HCT116 (cell line): ENCODE measurements around the gene ACOT11. TPM values are rescaled to one million over a fixed set of nuclear protein-coding genes. Genes with fewer than 3 reads are reported as not detected.

ENCODE experiments used
- ATAC-seq: fragments of 200-7000 bp; cut with Tn5 transposase; 2 replicates; pipeline ENCODE4 v1.9.1; 2020; ENCODE audit warnings: mild to moderate bottlenecking, moderate library complexity
- BruUV-seq: library from RNA; stranded (reverse); fragments of 400-500 nt; replicated peaks from 2 replicates; lab custom pipeline; 2021; lab: Mats Ljungman, UMichigan
- CTCF ChIA-PET: fragments of 300-600 bp; sonication (Branson Sonifier 250); formaldehyde crosslinking; loops from one replicate; lab custom pipeline; 2021; ENCODE audit warnings: antibody characterized with exemption; lab: Charles Lee
- POLR2A ChIA-PET: fragments of 300-600, 350-600 bp; sonication (Branson Sonifier 250); formaldehyde crosslinking; loops from one replicate; lab custom pipeline; 2021; ENCODE audit warnings: antibody characterized with exemption; lab: Charles Lee
- RAD21 ChIA-PET, 2 experiments: fragments of 300-600 bp; sonication (Branson Sonifier 250); formaldehyde crosslinking; loops; one replicate each; lab custom pipeline; 2023; ENCODE audit warnings: low total read pairs in 2 of 2; ENCODE audit not compliant: uncharacterized antibody in 2 of 2, unreplicated experiment in 2 of 2, low non-redundant PET in 1 of 2; lab: Charles Lee
- DNase-seq: peaks from one replicate; pipeline ENCODE4 v3.0.0-alpha.2; 2010; ENCODE audit warnings: low read depth, low spot score
- H2AFZ ChIP-seq: fragments of 200-600 bp; shearing (Covaris generic), sonication (generic); 2 replicates; pipeline ENCODE4 v1.6.1; 2017; ENCODE audit warnings: low read depth, mixed run types, mixed read lengths, antibody characterized with exemption, low read length; ENCODE audit not compliant: poor library complexity, severe bottlenecking
- H3K27ac ChIP-seq: 2 replicates; pipeline ENCODE4 v1.5.1; 2012; ENCODE audit warnings: low read depth, low read length
- H3K27me3 ChIP-seq: fragments of 200-600 bp; sonication (generic); 2 replicates; pipeline ENCODE4 v1.6.1; 2016; ENCODE audit warnings: mixed run types, low read length, mixed read lengths; ENCODE audit not compliant: insufficient read depth
- H3K36me3 ChIP-seq, 2 experiments: fragments of 200-500 bp in 1 of 2; fragments of 200-600 bp in 1 of 2; sonication (Bioruptor generic) in 1 of 2; sonication (generic) in 1 of 2; 2 replicates each; pipeline versions ENCODE4 v1.5.1 to v1.6.1; 2014 to 2016; ENCODE audit warnings: low read length in 2 of 2, inconsistent platforms in 1 of 2, mixed read lengths in 1 of 2, mixed run types in 1 of 2; ENCODE audit not compliant: insufficient read depth in 2 of 2, control insufficient read depth in 1 of 2
- H3K4me1 ChIP-seq, 2 experiments: fragments of 200-600 bp in 1 of 2; sonication (generic) in 1 of 2; 2 replicates each; pipeline versions ENCODE4 v1.5.1 to v1.6.1; 2012 to 2017; ENCODE audit warnings: low read length in 2 of 2, inconsistent platforms in 1 of 2, mild to moderate bottlenecking in 1 of 2, mixed read lengths in 1 of 2, mixed run types in 1 of 2, moderate library complexity in 1 of 2; ENCODE audit not compliant: insufficient read depth in 2 of 2, control insufficient read depth in 1 of 2
- H3K4me2 ChIP-seq: fragments of 200-600 bp; sonication (generic); 2 replicates; pipeline ENCODE4 v1.6.1; 2017; ENCODE audit warnings: mixed run types, low read length, mixed read lengths
- H3K4me3 ChIP-seq, 2 experiments: fragments of 200-600 bp in 1 of 2; sonication (generic) in 1 of 2; replicated peaks in 1 of 2; 2 replicates each; pipeline ENCODE4 v1.5.1; 2011 to 2016; ENCODE audit warnings: low read length in 2 of 2, control low read depth in 1 of 2, low read depth in 1 of 2, mild to moderate bottlenecking in 1 of 2, mixed read lengths in 1 of 2, mixed run types in 1 of 2
- H3K79me2 ChIP-seq: fragments of 200-600 bp; sonication (generic); 2 replicates; pipeline ENCODE4 v1.6.1; 2017; ENCODE audit warnings: mild to moderate bottlenecking, mixed run types, low read length, moderate library complexity, mixed read lengths; ENCODE audit not compliant: insufficient read depth
- H3K9ac ChIP-seq: fragments of 200-600 bp; sonication (generic); 2 replicates; pipeline ENCODE4 v1.6.1; 2016; ENCODE audit warnings: low read length, mixed read lengths
- H3K9me2 ChIP-seq: fragments of 200-600 bp; sonication (generic), shearing (Covaris generic); 2 replicates; pipeline ENCODE4 v1.6.1; 2017; ENCODE audit warnings: mixed run types, mild to moderate bottlenecking, moderate library complexity; ENCODE audit not compliant: insufficient read depth
- H3K9me3 ChIP-seq, 2 experiments: fragments of 200-500 bp in 1 of 2; fragments of 200-600 bp in 1 of 2; sonication (Bioruptor generic) in 1 of 2; sonication (generic) in 1 of 2; 2 replicates each; pipeline ENCODE4 v1.6.1; 2014 to 2017; ENCODE audit warnings: low read length in 2 of 2, mixed read lengths in 2 of 2, inconsistent platforms in 1 of 2, low read depth in 1 of 2, mild to moderate bottlenecking in 1 of 2, mixed run types in 1 of 2, moderate library complexity in 1 of 2; ENCODE audit not compliant: control insufficient read depth in 1 of 2, insufficient read depth in 1 of 2
- H4K20me1 ChIP-seq: fragments of 200-600 bp; sonication (generic), shearing (Covaris generic); 2 replicates; pipeline ENCODE4 v1.6.1; 2017; ENCODE audit warnings: mixed run types, mild to moderate bottlenecking, moderate library complexity; ENCODE audit not compliant: insufficient read depth
- EZH2 ChIP-seq: fragments of 200-600 bp; sonication (generic); IDR thresholded peaks from 2 replicates; pipeline ENCODE4 v1.6.1; 2017; ENCODE audit warnings: antibody characterized with exemption, mixed run types
- EZH2phosphoT487 ChIP-seq: fragments of 200-600 bp; IDR thresholded peaks from 2 replicates; pipeline ENCODE4 v1.6.1; 2018; ENCODE audit warnings: antibody characterized with exemption, borderline replicate concordance
- FOSL1 ChIP-seq: IDR thresholded peaks from 2 replicates; pipeline ENCODE4 v1.6.1; 2012; ENCODE audit warnings: low read depth
- MAX ChIP-seq: IDR thresholded peaks from 2 replicates; pipeline ENCODE4 v1.6.1; 2012
- POLR2A ChIP-seq: IDR thresholded peaks from 2 replicates; pipeline ENCODE4 v1.7.0; 2011; ENCODE audit warnings: borderline replicate concordance; ENCODE audit not compliant: insufficient read depth, insufficient read length; ENCODE audit errors: extremely low read depth
- POLR2AphosphoS5 ChIP-seq: IDR thresholded peaks from 2 replicates; pipeline ENCODE4 v1.6.1; 2011; ENCODE audit warnings: mild to moderate bottlenecking, low read depth, low read length, moderate library complexity
- TCF7L2 ChIP-seq: IDR thresholded peaks from 2 replicates; pipeline ENCODE4 v1.7.0; 2011; ENCODE audit warnings: borderline replicate concordance, inconsistent platforms; ENCODE audit not compliant: insufficient read depth, insufficient read length; ENCODE audit errors: extremely low read depth
- YY1 ChIP-seq: IDR thresholded peaks from 2 replicates; pipeline ENCODE4 v1.6.1; 2011; ENCODE audit warnings: low read length, low read depth, moderate library complexity, mild to moderate bottlenecking; ENCODE audit not compliant: insufficient replicate concordance; ENCODE audit errors: extremely low read depth
- intact Hi-C: fragments of 100-400 bp; cut with micrococcal nuclease; formaldehyde crosslinking; loops from 2 replicates; pipeline ENCODE4 v1.10.0; 2022
- total RNA-seq: library from RNA; stranded (reverse); gene quantifications from one replicate; pipeline ENCODE4 v1.2.1, GENCODE V29; 2021; ENCODE audit not compliant: unreplicated experiment
- TF ChIP-seq, protein P1 (sequence below): IDR thresholded peaks from 2 replicates; pipeline ENCODE4 v1.6.1; 2012
- TF ChIP-seq, protein P2 (sequence below): IDR thresholded peaks from 2 replicates; pipeline ENCODE4 v1.6.1; 2012; ENCODE audit warnings: low read depth

Gene ACOT11
- total RNA-seq, 1 experiment from 2014 or later: 31.1 TPM

DNA sequence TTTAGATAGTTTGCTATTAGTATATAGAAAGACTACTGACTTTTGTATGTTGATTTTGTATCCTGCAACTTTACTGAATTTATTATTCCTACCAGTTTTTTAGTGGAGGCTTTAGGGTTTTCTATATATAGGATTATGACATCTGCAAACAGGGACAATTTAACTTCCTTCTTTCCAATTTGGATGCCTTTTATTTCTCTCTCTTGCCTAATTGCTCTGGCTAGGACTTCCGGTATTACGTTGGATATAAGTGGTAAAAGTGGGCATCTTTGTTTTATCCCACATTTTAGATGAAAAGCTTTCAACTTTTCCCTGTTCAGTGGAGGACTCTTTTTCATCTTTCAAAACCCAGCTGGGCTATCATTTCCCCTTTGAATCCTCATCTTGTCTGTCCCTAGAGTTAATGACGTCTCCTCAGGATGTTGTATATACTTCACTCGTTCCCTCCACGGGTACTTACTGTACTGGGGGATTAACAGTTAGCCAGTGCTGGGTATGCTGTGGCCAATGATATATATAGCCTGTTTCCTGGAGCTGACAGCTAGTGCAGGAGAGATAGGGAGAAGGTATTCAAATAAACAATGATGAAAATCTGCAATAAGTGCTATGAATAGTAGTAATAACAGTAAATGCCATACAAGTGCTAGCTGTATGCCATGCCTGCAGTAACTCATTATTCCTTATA lies 9.8 kb downstream of the ACOT11 start:
- Histone ChIP-seq H3K9ac (no peak overlapping the region), H3K4me3 (no peak overlapping the region), H3K79me2 (no peaks in the 10 kb centered on the region), H3K27me3 (no peaks in the 10 kb centered on the region), H3K9me3 (0 out of 4 replicates have a peak, but pooled peaks cover 0 to 3% of the 10 kb centered on the region in 2 experiments), H3K4me2 (no peak overlapping the region), H3K9me2 (no peaks in the 10 kb centered on the region), H4K20me1 (no peaks in the 10 kb centered on the region), H2AFZ (no peak overlapping the region), H3K27ac (no peak overlapping the region), H3K36me3 (no peaks in the 10 kb centered on the region), H3K4me1 (no peaks in the 10 kb centered on the region)
- TF ChIP-seq TCF7L2 (no peak), YY1 (no peak), EZH2phosphoT487 (no peak), POLR2AphosphoS5 (no peak), POLR2A (no peak), MAX (no peak), EZH2 (no peak), FOSL1 (no peak)
- TF ChIP-seq, protein P1, sequence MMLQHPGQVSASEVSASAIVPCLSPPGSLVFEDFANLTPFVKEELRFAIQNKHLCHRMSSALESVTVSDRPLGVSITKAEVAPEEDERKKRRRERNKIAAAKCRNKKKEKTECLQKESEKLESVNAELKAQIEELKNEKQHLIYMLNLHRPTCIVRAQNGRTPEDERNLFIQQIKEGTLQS: no peak
- TF ChIP-seq, protein P2, sequence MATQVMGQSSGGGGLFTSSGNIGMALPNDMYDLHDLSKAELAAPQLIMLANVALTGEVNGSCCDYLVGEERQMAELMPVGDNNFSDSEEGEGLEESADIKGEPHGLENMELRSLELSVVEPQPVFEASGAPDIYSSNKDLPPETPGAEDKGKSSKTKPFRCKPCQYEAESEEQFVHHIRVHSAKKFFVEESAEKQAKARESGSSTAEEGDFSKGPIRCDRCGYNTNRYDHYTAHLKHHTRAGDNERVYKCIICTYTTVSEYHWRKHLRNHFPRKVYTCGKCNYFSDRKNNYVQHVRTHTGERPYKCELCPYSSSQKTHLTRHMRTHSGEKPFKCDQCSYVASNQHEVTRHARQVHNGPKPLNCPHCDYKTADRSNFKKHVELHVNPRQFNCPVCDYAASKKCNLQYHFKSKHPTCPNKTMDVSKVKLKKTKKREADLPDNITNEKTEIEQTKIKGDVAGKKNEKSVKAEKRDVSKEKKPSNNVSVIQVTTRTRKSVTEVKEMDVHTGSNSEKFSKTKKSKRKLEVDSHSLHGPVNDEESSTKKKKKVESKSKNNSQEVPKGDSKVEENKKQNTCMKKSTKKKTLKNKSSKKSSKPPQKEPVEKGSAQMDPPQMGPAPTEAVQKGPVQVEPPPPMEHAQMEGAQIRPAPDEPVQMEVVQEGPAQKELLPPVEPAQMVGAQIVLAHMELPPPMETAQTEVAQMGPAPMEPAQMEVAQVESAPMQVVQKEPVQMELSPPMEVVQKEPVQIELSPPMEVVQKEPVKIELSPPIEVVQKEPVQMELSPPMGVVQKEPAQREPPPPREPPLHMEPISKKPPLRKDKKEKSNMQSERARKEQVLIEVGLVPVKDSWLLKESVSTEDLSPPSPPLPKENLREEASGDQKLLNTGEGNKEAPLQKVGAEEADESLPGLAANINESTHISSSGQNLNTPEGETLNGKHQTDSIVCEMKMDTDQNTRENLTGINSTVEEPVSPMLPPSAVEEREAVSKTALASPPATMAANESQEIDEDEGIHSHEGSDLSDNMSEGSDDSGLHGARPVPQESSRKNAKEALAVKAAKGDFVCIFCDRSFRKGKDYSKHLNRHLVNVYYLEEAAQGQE: no peak
- CTCF ChIA-PET: no interaction called here
- intact Hi-C loops: no loop called here
- DNase-seq: no peak
- BruUV-seq: no TSS peak
- RAD21 ChIA-PET: no interaction called here
- ATAC-seq: no peak
- POLR2A ChIA-PET: no interaction called here
